Glutamatergic neuron (in vitro differentiated cells): Measurements from ENCODE around the gene MACROD2. TPM values are rescaled to one million over a fixed set of nuclear protein-coding genes. Genes with fewer than 3 reads are reported as not detected.

Experiments
- DNase-seq: peaks from one replicate; pipeline ENCODE4 v3.0.0; 2022
- H3K27ac Mint-ChIP-seq: one replicate; pipeline ENCODE4 v1.8.0; 2020; ENCODE audit warnings: mild to moderate bottlenecking, mixed read lengths, inconsistent platforms; ENCODE audit not compliant: unreplicated experiment
- H3K27me3 Mint-ChIP-seq: one replicate; pipeline ENCODE4 v1.8.0; 2020; ENCODE audit warnings: mild to moderate bottlenecking, moderate library complexity, mixed read lengths, inconsistent platforms; ENCODE audit not compliant: unreplicated experiment
- H3K36me3 Mint-ChIP-seq: one replicate; pipeline ENCODE4 v1.8.0; 2020; ENCODE audit warnings: mild to moderate bottlenecking, mixed read lengths, inconsistent platforms; ENCODE audit not compliant: unreplicated experiment
- H3K4me1 Mint-ChIP-seq: one replicate; pipeline ENCODE4 v1.8.0; 2020; ENCODE audit warnings: mild to moderate bottlenecking, low read depth, mixed read lengths, inconsistent platforms; ENCODE audit not compliant: unreplicated experiment
- H3K4me3 Mint-ChIP-seq: one replicate; pipeline ENCODE4 v1.8.0; 2020; ENCODE audit warnings: mild to moderate bottlenecking, mixed read lengths, inconsistent platforms; ENCODE audit not compliant: unreplicated experiment
- H3K9me3 Mint-ChIP-seq: one replicate; pipeline ENCODE4 v1.8.0; 2020; ENCODE audit warnings: mild to moderate bottlenecking, moderate library complexity, mixed read lengths, inconsistent platforms; ENCODE audit not compliant: unreplicated experiment
- total RNA-seq: library from RNA; stranded (reverse); fragmentation: NEBNext Ultra II Directional; extraction: Animal tissue kit (Norgen Biotek cat#: 25700); gene quantifications from one replicate; pipeline ENCODE4 v1.2.1, GENCODE V29; 2021; ENCODE audit not compliant: unreplicated experiment
- TF ChIP-seq, protein P1 (sequence below): fragments of 200-600 bp; sonication (generic); IDR thresholded peaks from one replicate; pipeline ENCODE4 v1.5.0; 2021; ENCODE audit not compliant: partially characterized antibody, unreplicated experiment

The MACROD2 gene
- total RNA-seq, 1 donor from 2014 or later, result 8.7 TPM

DNA sequence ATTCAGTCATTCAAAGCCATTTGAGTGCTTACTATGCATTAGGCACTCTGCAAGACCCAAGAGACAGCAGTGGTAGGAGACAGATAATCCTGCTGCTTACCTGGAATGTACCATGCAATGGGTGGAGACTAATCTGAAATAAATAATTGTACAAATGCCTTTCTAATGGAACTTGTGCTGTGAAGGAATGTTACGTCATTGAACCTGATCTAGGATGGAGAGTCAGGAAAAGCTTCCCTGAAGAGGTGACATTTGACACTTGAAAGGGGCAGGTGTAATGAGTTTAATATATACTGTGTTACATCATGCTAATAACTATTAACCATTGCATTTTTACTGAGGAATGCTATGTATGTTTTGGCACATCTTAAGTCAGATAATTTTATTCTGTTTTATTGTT is 833.1 kb downstream of the MACROD2 start:
- peaks cover 38% of the 10 kb centered on the region for H3K4me1 Mint-ChIP-seq
- H3K9me3 Mint-ChIP-seq, result no peaks in the 10 kb centered on the region
- no peak for DNase-seq
- no peak overlapping the region for H3K27ac Mint-ChIP-seq
- peaks cover 2% of the 10 kb centered on the region for H3K27me3 Mint-ChIP-seq
- no peaks in the 10 kb centered on the region for H3K36me3 Mint-ChIP-seq
- TF ChIP-seq, protein P1, sequence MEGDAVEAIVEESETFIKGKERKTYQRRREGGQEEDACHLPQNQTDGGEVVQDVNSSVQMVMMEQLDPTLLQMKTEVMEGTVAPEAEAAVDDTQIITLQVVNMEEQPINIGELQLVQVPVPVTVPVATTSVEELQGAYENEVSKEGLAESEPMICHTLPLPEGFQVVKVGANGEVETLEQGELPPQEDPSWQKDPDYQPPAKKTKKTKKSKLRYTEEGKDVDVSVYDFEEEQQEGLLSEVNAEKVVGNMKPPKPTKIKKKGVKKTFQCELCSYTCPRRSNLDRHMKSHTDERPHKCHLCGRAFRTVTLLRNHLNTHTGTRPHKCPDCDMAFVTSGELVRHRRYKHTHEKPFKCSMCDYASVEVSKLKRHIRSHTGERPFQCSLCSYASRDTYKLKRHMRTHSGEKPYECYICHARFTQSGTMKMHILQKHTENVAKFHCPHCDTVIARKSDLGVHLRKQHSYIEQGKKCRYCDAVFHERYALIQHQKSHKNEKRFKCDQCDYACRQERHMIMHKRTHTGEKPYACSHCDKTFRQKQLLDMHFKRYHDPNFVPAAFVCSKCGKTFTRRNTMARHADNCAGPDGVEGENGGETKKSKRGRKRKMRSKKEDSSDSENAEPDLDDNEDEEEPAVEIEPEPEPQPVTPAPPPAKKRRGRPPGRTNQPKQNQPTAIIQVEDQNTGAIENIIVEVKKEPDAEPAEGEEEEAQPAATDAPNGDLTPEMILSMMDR, result no peak
- H3K4me3 Mint-ChIP-seq, result peak overlapping the region; percentile 18

DNA sequence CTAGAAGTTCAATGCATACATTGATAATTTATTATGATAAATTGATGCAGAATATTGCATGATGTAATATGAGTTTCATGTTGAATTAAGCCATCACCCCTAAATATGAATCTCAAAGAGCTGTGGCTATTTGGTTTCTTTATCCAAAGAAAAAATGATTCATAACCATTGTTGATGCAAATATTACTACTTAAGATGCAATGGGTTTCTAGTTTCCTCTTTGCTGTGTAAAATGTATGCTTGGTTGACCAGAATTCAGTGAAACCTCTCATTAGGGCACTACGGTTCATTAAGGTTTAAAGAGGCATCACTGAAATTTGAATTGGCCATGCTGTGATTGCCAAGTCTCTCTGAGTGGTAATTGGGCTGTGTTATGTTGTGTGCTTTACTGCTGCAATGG is 834.6 kb downstream of the MACROD2 start:
- no peak for DNase-seq
- Mint-ChIP-seq H3K4me1 (peaks cover 33% of the 10 kb centered on the region), H3K36me3 (no peaks in the 10 kb centered on the region), H3K27ac (no peak overlapping the region), H3K9me3 (no peaks in the 10 kb centered on the region), H3K4me3 (no peak overlapping the region), H3K27me3 (peaks cover 2% of the 10 kb centered on the region)
- TF ChIP-seq, protein P1, result no peak

DNA sequence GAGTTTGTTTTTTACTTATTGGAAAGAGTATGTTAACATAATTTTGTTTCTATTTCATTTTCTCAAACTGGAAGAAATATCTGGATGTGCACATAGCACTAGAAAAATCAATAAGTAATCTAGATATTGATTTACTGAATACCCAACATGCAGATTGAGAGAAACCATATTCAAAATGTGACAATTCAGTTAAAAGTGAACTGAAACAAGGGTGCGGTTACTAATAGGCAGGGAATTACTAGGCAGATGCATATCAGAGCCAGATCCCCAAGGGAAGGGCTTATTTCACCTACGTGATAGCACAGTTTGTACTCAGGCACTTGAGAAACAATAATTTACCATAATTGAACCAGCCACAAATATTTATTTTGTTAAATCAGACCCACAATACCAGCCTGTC is 835.1 kb downstream of the MACROD2 start:
- Mint-ChIP-seq H3K27me3 (peaks cover 2% of the 10 kb centered on the region), H3K36me3 (no peaks in the 10 kb centered on the region), H3K4me1 (peaks cover 28% of the 10 kb centered on the region), H3K4me3 (no peak overlapping the region), H3K9me3 (no peaks in the 10 kb centered on the region), H3K27ac (peak overlapping the region; percentile 25)
- TF ChIP-seq, protein P1, result no peak
- no peak for DNase-seq

DNA sequence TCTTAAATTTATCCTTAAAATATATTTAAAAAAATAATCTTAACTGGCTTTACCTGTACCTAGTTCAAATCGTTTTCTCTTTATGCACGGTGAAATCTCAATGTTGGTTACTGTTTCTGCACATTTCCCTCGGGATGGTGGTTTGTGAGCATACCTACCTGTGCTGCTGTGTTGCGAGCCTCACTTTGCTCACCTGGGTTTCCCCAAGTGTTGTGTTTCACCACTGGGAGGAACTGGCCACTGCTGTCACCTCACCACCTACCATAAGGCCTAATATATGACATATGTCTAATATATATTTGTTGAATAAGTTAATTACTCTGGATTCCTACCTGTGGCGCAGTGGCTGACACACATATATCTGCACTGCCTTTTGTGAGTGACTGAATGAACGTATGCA is 835.6 kb downstream of the MACROD2 start:
- H3K9me3 Mint-ChIP-seq, result no peaks in the 10 kb centered on the region
- no peak overlapping the region for H3K27ac Mint-ChIP-seq
- no peak overlapping the region for H3K4me3 Mint-ChIP-seq
- peaks cover 2% of the 10 kb centered on the region for H3K27me3 Mint-ChIP-seq
- TF ChIP-seq, protein P1, result no peak
- no peaks in the 10 kb centered on the region for H3K36me3 Mint-ChIP-seq
- DNase-seq, result no peak
- H3K4me1 Mint-ChIP-seq, result peaks cover 24% of the 10 kb centered on the region

DNA sequence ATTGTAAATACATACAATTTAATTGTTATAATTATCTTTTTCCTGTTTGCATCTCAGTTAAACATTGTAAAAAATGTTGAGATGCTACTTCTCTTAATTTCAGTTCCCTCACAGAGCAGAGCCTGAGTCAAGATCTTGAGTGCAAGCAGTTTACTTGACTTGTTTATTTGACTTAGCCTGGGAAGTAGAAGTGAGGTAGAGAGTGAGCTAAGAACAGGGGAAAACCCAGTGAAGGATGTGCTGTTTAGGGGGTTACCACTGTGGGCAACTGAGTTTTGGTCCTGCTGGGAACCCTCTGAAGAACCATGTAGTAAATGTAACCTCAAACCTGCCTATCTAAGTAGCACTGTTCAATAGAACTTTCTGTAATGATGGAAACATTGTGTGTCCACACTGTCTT is 837.3 kb downstream of the MACROD2 start:
- Mint-ChIP-seq H3K27ac (no peak overlapping the region), H3K4me3 (no peak overlapping the region), H3K27me3 (peaks cover 2% of the 10 kb centered on the region), H3K9me3 (no peaks in the 10 kb centered on the region), H3K4me1 (peaks cover 12% of the 10 kb centered on the region), H3K36me3 (no peaks in the 10 kb centered on the region)
- TF ChIP-seq, protein P1, result no peak
- no peak for DNase-seq
